HUES6 (cell line): ENCODE data around the gene CXCL10.
"Not testable (repeated sequence)": the region's sequence is repeated elsewhere in the genome, so short reads cannot be mapped to it uniquely, and the experiment has no call there.

ENCODE experiments used
- H3K27ac ChIP-seq: 2 replicates; pipeline ENCODE4 v1.7.0; 2013; ENCODE audit warnings: low read depth, mild to moderate bottlenecking, low read length, inconsistent platforms
- H3K27me3 ChIP-seq: 2 replicates; pipeline ENCODE4 v1.6.1; 2013; ENCODE audit warnings: low read length; ENCODE audit not compliant: control insufficient read depth, insufficient read depth
- H3K36me3 ChIP-seq: 2 replicates; pipeline ENCODE4 v1.6.1; 2013; ENCODE audit warnings: low read length; ENCODE audit not compliant: control insufficient read depth, insufficient read depth
- H3K4me1 ChIP-seq: 2 replicates; pipeline ENCODE4 v1.6.1; 2013; ENCODE audit warnings: low read length; ENCODE audit not compliant: control insufficient read depth, insufficient read depth
- H3K4me3 ChIP-seq: 2 replicates; pipeline ENCODE4 v1.5.1; 2013; ENCODE audit warnings: low read depth, low read length
- H3K9ac ChIP-seq: one replicate; pipeline ENCODE4 v1.6.1; 2013; ENCODE audit warnings: mild to moderate bottlenecking, low read length
- H3K9me3 ChIP-seq: 2 replicates; pipeline ENCODE4 v1.6.1; 2013; ENCODE audit warnings: low read depth, low read length; ENCODE audit not compliant: control insufficient read depth, insufficient read depth

CXCL10 gene

GRCh38 chr4:76055016-76055415 lies 31.7 kb upstream of the CXCL10 start:
- H3K36me3 ChIP-seq: no peaks in the 10 kb centered on the region
- H3K4me1 ChIP-seq: peaks cover 27% of the 10 kb centered on the region
- H3K4me3 ChIP-seq: no peak overlapping the region
- H3K9ac ChIP-seq: no peak overlapping the region
- no peaks in the 10 kb centered on the region for H3K27me3 ChIP-seq
- no peaks in the 10 kb centered on the region for H3K9me3 ChIP-seq
- no peak overlapping the region for H3K27ac ChIP-seq

- no peak overlapping the region for H3K27ac ChIP-seq
- no peaks in the 10 kb centered on the region for H3K9me3 ChIP-seq
- no peak overlapping the region for H3K9ac ChIP-seq
- no peaks in the 10 kb centered on the region for H3K27me3 ChIP-seq
- no peak overlapping the region for H3K4me3 ChIP-seq
- H3K4me1 ChIP-seq: peaks cover 27% of the 10 kb centered on the region
- H3K36me3 ChIP-seq: no peaks in the 10 kb centered on the region
Measured at GRCh38 chr4:76053730-76054129, 30.4 kb upstream of the CXCL10 start.

GRCh38 chr4:76050560-76051050 lies 27.3 kb upstream of the CXCL10 start:
- peaks cover 19% of the 10 kb centered on the region for H3K4me1 ChIP-seq
- not testable (repeated sequence) for H3K36me3 ChIP-seq, H3K9ac ChIP-seq, H3K4me3 ChIP-seq, H3K27ac ChIP-seq, H3K27me3 ChIP-seq, H3K9me3 ChIP-seq

GRCh38 chr4:76049860-76050416 lies 26.6 kb upstream of the CXCL10 start:
- H3K4me3 ChIP-seq, H3K36me3 ChIP-seq, H3K27me3 ChIP-seq, H3K9me3 ChIP-seq, H3K9ac ChIP-seq, H3K27ac ChIP-seq: not testable (repeated sequence)
- peaks cover 12% of the 10 kb centered on the region for H3K4me1 ChIP-seq

GRCh38 chr4:76044686-76045085 lies 21.4 kb upstream of the CXCL10 start:
- H3K27ac ChIP-seq, H3K27me3 ChIP-seq, H3K9ac ChIP-seq, H3K9me3 ChIP-seq, H3K4me3 ChIP-seq, H3K4me1 ChIP-seq, H3K36me3 ChIP-seq: not testable (repeated sequence)

GRCh38 chr4:76043306-76043705 lies 20.0 kb upstream of the CXCL10 start:
- H3K27ac ChIP-seq, H3K9ac ChIP-seq, H3K9me3 ChIP-seq, H3K4me3 ChIP-seq, H3K27me3 ChIP-seq, H3K4me1 ChIP-seq, H3K36me3 ChIP-seq: not testable (repeated sequence)

GRCh38 chr4:76042241-76042998 lies 19.1 kb upstream of the CXCL10 start:
- not testable (repeated sequence) for H3K9ac ChIP-seq, H3K4me3 ChIP-seq, H3K9me3 ChIP-seq, H3K27me3 ChIP-seq, H3K36me3 ChIP-seq, H3K27ac ChIP-seq, H3K4me1 ChIP-seq

- H3K27me3 ChIP-seq: no peaks in the 10 kb centered on the region
- no peak overlapping the region for H3K4me3 ChIP-seq
- no peak overlapping the region for H3K9ac ChIP-seq
- H3K36me3 ChIP-seq: no peaks in the 10 kb centered on the region
- H3K9me3 ChIP-seq: no peaks in the 10 kb centered on the region
- H3K27ac ChIP-seq: no peak overlapping the region
- H3K4me1 ChIP-seq: no peaks in the 10 kb centered on the region
Measured at GRCh38 chr4:76036855-76037254, 13.6 kb upstream of the CXCL10 start.

GRCh38 chr4:76035799-76036380 lies 12.6 kb upstream of the CXCL10 start, which contains the start of gene CXCL11:
CXCL11 (minus strand) TSS chr4:76036070; CDS start chr4:76035987, 83 bp downstream.
- Histone ChIP-seq H3K27me3 (no peaks in the 10 kb centered on the region), H3K4me3 (no peak within 1 kb of the TSS), H3K9me3 (no peaks in the 10 kb centered on the region), H3K36me3 (no peaks in the 10 kb centered on the region), H3K4me1 (no peaks in the 10 kb centered on the region), H3K27ac (no peak within 1 kb of the TSS), H3K9ac (no peak within 1 kb of the TSS)

- H3K9ac ChIP-seq: no peak overlapping the region
- no peak overlapping the region for H3K4me3 ChIP-seq
- H3K27me3 ChIP-seq: no peaks in the 10 kb centered on the region
- H3K9me3 ChIP-seq: no peaks in the 10 kb centered on the region
- H3K4me1 ChIP-seq: no peaks in the 10 kb centered on the region
- no peaks in the 10 kb centered on the region for H3K36me3 ChIP-seq
- no peak overlapping the region for H3K27ac ChIP-seq
Measured at GRCh38 chr4:76035141-76035540, 11.8 kb upstream of the CXCL10 start.

- H3K9me3 ChIP-seq: no peaks in the 10 kb centered on the region
- H3K27me3 ChIP-seq: no peaks in the 10 kb centered on the region
- no peak overlapping the region for H3K9ac ChIP-seq
- H3K4me3 ChIP-seq: no peak overlapping the region
- H3K4me1 ChIP-seq: no peaks in the 10 kb centered on the region
- H3K36me3 ChIP-seq: no peaks in the 10 kb centered on the region
- H3K27ac ChIP-seq: no peak overlapping the region
Measured at GRCh38 chr4:76029300-76029699, 6.0 kb upstream of the CXCL10 start.
